HG02642 (cell line): ENCODE data around the gene VRK1.
"Not testable (repeated sequence)": the region's sequence is repeated elsewhere in the genome, so short reads cannot be mapped to it uniquely, and the experiment has no call there.

Source experiments
- ATAC-seq: cut with Tn5 transposase; IDR thresholded peaks from one replicate; pipeline ENCODE4 v1.9.1; 2021; ENCODE audit warnings: mild to moderate bottlenecking; ENCODE audit not compliant: unreplicated experiment, poor library complexity

Gene VRK1, protein sequence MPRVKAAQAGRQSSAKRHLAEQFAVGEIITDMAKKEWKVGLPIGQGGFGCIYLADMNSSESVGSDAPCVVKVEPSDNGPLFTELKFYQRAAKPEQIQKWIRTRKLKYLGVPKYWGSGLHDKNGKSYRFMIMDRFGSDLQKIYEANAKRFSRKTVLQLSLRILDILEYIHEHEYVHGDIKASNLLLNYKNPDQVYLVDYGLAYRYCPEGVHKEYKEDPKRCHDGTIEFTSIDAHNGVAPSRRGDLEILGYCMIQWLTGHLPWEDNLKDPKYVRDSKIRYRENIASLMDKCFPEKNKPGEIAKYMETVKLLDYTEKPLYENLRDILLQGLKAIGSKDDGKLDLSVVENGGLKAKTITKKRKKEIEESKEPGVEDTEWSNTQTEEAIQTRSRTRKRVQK

DNA sequence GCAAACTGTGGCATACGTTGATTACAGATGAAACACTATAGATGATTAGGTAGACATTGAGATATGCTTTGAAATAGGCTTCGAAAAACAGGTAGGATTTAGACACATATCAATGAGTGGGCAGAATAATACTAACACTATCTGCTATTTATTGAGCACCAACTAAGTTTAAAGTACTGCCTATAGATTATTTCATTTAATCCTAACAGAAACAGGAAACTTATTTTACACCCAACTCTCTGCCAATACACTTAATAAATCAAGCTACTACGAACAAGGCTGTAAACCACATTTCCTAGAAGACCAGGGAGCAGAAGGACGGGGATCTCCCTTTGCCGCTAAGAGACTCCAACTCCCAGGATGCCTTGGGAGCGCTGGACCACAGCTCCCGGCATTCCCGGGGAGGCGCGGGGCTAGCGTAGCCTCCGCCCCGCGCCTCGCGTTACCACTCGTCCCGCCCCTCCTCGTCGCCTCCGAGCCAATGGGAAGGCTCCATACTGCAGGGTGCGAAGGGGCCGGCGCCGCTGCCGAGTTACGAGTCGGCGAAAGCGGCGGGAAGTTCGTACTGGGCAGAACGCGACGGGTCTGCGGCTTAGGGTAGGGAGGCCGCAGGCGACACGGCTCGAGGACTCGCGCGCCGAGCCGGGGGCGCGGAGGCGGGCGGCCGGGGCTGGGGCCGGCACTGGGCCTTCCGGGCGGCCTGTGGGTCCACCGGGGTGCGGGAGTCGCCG lies at the start of gene VRK1:
Gene VRK1 (plus strand): TSS at position 532 of the 731 bp plus-strand sequence. CDS start 36,090 bp downstream, outside the sequence.
- peak; percentile 98 for ATAC-seq

DNA sequence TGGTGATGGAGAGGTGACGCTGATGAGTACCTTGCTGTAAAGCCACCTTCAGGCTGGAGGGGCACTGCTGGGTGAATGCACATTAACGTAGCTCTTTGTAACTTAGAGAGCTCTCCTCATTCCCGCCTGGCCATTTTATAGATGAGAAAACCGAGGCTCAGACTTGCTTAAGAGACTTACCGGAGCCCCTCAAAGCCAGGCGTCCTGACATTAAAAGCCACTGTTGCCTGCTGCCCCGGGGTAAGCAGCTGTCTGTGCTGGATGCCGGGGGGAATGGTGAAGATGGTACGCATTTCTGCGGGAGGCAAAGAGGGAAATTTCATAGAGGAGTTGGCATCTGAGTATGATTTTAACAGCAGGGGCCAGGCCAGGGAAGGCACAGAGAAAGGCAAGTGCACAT lies 49.6 kb upstream of the VRK1 start:
- no peak for ATAC-seq

DNA sequence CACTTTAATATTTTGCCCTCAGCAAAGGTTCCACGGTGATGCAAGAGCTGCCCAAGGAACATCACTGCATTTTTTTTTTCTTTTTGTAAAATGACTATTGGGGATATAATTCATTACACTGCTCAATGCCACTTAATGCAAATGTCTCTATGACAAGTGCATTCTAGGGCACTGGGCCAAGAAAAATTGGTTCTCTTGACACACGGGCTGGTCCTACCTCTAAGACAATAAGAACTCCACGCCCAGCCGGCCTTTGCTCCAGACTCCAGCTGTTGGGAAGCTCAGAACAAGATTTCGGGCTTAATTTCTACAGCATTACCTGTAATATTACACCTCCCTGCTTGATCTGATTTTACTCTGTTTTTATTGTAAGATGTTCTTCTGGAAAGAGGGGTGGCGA lies 48.8 kb upstream of the VRK1 start:
- ATAC-seq = no peak

DNA sequence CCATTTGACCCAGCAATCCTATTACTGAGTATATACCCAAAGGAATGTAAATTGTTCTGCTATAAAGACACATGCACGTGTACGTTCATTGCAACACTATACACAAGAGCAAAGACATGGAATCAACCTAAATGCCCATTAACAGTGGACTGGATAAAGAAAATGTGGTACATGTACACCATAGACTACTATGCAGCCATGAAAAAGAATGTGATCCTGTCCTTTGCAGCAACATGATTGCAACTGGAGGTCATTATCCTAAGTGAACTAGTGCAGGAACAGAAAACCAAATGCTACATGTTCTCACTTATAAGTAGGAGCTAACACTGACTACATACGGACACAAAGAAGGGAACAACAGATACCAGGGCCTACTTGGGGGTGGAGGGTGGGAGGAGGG lies 45.7 kb upstream of the VRK1 start:
- no peak for ATAC-seq

DNA sequence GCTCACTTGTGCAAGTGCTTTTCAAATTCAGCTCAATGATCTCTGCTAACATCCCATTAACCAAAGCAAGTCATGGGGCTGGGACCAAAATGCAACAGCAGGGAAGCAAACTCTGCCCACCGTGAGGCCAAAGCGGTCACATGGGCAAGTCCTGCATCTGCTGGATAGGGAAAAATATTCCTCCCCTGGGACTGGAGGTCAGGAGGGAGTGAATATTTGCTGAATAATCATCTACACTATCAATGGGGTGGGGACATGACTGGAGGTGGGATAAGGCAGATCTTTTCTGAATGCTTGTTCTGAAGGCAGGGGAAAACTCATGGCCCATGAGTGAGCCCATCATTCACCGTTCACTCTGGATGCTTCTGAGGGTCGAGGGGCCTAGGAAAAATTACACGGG lies 45.1 kb upstream of the VRK1 start:
- no peak for ATAC-seq

DNA sequence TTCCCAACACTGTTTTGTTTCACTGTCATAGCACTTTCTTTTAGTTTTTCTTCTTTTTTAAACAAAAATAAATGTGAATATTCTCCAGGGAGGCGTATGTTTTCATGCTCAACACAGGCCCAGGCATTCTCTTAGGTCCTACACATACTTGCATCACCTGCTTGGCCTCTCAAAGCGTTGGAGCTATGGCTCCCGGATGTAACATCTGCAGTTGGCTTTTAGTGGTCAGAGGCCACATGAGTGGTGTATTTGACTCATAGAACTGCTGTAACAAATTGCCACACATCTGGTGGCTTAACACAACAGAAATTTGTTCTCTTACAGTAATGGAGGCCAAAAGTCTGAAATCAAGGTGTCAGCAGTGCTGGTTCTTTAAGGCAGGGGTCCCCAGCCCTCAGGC lies 44.6 kb upstream of the VRK1 start:
- ATAC-seq = no peak

DNA sequence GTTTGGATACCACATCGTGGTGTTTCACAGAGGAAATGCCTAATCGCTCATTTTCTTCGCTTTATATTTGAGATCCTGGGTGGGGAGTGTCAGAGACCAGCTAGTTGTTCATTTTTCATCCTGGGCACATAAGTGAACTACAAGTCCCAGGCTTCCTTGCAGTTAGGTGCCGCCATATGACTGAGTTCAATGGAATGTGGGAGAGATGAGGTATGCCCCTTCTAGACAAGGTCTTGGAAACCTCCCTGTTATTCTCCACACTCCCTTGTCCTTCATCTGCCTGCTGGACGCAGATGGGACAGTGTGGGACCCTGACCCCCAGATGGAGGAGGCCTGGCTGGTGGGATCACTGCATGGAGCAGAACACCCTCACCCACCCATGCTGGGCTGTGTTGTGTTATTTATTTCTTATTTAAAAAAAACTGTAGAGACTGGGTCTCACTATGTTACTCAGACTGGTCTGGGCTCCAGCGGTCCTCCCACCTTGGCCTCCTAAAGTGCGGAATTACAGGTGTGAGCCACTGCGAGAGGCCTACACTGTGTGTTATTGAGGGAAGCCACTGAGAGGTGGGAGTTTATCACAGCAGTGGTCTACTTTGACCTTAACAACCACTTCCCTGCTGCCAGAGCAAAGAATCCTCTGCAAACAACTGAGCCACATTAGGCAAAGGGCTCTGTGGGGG lies 42.9 kb upstream of the VRK1 start:
- no peak for ATAC-seq

DNA sequence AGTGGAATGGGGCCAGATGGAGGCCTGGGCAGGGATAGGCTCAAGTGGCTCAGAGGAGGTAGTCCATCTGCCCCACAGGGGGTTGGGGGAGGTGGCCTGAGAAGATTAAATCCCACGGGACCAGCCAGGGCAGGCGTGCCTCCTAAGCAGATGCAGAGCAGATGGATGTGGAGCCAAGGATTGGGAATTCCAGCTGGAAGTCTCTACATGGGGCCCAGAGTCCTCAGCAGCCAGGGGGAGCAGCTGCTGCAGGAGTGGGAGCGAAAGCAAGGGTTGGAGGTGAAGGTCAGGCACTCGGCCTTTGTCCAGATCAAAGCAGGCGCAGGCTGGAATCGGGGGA lies 42.4 kb upstream of the VRK1 start:
- ATAC-seq = no peak

DNA sequence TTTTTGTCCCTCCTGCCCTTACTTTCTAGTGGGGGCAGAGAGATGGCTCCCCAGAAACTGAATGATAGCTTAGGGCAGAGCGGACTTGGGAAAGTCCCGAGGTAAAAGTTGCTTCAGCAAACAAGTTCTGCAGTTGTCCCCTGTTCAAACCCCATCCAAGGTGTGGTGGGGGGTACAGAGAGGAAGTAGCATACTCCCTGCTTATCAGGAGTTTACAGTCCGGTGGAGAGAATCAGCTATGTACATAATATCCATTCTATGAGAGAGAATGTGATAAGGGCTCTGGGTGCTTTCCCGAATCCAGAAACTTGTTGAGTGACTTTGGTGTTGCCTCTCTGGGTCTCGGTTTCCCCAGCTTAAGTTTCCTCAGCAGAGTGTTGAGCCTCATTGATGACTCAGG lies 40.4 kb upstream of the VRK1 start:
- no peak for ATAC-seq

DNA sequence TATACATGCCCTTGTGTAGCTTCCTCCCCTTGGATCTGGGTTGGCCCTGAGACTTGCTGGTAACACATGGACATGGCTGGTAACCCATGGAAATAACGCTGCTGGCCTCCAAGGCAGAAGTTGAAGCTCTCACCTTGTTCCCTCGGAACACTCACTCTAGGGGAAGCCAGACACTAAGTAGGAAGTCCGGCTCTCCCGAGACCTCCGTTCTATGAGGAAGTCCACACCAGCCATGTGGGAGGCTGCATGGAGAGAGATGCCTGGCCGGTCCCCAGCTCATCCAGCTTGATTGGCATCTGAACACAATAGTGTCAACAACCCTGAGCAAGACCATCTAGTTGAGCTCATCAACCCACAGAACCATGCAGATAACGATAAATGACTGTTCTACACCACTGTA lies 39.7 kb upstream of the VRK1 start:
- ATAC-seq = no peak

DNA sequence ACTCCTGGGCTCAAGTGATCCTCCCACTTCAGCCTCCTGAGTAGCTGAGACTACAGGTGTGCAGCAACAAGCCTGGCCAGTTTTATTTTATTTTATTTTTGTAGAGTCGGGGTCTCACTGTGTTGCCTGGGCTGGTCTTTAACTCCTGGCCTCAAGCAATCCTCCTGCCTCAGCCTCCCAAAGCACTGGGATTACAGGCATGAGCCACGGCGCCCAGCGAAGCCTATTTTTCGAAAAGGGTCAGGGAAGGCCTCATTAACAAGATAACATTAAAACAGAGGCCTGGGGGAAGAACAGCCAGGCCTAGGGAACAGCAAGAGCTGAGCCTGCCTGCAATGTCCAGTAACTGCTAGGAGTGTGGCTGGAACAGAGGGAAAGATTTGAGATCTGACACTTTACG lies 36.1 kb upstream of the VRK1 start:
- no peak for ATAC-seq

DNA sequence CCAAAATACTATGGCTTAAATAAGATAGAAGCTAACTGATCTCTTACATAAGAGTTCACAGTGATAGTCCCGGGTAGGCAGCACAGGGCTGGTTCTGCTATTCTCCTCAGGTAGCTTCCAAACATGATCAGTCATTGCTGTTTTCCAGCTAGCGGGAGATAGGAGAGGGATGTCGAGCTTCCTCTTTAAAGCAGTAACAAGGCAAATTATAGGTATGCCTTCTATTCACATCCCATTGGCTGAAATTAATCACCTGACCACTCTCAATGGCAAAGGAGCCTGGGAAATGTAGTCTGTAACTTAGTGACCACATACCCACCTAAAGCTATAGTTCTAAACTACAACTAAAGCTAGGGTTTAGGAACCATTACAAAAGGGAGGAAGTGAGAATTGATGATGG lies 34.5 kb upstream of the VRK1 start:
- ATAC-seq = peak; percentile 98

DNA sequence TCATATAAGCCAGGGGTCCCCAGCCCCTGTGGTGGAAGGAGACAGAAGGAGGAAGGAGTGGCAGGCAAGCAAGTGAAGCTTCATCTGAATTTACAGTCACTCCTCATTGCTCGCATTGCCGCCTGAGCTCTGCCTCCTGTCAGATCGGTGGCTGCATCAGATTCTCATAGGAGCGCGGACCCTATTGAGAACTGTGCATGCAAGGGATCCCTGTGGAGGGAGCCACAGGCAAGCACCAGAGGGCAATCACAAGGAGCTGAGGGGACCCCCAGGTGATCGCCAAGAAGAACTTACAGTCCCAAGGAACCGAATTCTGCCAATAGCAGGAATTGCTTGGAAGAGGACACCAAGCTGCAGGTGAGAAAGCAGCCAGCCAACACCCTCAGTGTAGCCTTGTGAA lies 33.2 kb upstream of the VRK1 start:
- ATAC-seq = no peak

DNA sequence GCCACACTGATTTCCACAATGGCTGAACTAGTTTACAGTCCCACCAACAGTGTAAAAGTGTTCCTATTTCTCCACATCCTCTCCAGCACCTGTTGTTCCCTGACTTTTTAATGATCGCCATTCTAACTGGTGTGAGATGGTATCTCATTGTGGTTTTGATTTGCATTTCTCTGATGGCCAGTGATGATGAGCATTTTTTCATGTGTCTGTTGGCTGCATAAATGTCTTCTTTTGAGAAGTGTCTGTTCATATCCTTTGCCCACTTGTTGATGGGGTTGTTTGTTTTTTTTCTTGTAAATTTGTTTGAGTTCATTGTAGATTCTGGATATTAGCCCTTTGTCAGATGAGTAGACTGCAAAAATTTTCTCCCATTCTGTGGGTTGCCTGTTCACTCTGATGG lies 32.0 kb upstream of the VRK1 start:
- not testable (repeated sequence) for ATAC-seq

DNA sequence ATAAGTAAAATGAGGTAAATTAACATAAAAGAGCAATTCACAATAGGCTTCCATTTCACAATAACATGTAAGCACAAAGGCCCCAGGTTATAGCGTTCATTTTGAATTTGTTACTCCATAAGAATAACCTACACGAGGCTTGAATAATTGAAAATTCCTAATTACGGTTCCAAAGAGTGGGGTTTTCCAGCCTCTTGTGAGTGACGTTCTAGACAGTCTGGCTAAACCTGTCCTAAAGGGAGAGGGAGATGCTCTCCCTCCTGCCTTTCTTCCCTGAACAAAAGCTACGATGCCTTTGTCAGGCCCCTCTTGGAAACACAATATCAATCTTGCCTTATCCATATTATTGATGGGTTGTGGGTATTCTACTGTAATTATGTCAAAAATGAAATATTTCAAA lies 24.3 kb upstream of the VRK1 start:
- no peak for ATAC-seq

DNA sequence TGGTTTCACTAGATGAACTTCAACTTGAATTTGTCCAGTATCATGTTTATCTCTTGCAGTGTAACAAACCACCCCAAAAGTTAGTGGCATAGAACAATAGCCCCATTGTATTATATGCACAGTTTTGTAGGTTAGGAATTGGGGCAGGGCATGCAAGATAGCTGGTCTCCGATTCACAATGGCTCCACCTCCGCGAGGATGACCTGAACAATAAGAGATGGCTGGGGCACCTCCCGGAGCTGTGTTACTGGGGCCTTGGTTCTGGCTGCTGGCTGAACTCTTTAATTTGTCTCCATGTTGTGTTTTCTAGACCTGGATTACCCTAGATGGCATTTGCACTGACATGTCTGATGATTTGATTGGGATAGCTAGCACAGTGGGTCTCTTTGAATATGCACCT lies 20.4 kb upstream of the VRK1 start:
- no peak for ATAC-seq

DNA sequence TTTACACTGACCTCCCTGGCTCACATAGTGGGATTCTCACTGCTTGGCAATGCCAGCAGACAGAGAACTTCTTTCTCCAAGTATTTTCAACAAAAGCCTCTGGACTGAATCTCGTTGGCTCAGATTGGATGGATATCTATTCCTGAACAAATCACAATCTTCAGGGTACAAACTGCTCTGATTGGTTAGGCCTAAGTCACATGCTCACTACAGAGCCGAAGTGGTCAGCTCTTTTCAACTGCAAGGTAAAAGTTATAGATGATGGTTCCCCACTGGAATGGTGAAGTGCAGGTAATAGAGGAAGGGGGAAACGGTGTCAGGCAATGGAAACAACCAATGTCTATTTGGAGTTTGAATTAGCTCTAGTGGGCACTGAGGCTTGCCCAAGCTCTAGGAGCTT lies 16.7 kb upstream of the VRK1 start:
- no peak for ATAC-seq

DNA sequence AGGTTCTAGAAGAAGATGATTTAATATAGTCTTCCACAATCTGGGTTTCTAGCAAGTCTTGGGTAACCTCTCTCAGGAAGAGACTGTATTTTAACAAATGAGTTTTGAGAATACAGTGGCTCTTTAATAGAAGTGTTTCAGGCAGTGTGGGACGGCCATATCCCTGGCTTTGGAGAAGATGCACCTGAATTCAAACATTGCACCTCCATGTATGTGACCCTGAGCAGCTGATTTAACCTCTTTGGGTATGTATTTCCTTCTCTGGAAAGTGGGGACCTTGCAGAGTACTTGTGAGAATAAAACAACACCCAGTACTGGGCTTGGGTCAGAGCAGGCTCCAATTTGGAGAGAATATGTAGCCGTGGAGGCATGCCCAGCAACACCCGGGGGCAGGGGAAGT lies 15.8 kb upstream of the VRK1 start:
- ATAC-seq = no peak

DNA sequence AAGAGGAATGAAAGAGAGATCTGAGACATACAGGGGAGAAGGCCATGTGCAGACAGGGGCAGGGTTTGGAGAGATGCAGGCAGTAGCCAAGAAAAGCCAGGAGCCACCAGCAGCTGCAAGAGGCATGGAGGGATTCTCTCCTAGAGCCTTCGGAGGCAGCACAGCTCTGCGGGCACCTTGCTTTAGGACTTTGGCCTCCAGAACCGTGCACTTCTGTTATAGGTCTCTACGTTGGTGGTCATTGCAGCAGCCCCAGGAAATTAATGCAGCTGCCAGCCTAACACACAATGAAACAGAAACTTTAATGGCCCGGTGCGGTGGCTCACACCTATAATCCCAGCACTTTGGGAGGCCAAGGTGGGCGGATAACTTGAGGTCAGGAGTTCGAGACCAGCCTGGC lies 14.7 kb upstream of the VRK1 start:
- no peak for ATAC-seq

DNA sequence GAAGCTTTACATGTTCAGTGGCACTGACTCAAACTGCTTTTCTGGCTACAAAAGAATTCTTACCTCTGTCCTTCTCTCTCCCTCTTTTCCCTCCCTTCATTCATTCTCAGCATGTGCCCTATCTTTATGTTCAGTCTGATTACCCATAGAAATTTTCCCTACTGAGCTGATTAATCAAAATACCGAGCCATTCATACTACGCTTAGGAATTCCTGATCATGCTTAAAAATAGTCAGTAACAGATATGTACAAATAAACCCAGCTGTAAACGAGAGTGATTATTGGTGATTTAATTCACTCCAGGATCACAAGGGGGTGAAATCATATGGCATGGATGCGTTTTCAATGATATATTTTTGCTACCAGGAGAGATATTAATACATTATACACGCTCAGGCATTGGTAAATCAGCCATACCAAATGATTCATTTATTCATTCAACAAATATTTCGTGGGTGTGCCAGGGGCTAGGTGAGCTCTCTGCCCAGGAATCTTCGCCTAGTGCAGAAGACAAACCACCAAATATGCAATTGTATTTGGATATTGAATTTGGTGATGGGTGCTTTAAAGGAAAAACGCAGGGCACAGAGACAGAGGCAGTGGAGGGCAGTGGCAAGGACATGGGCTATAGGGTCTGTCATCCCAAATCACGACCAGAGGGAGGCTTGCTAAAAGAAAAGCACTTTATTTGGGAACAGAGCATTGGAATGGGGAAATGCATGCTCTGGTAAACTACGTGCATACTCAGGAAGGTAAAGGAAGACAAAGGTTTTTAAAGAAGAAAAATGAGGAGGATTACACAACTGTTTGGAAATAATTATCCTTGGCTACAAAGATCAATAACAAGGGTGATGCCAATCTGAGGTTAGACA lies 13.9 kb upstream of the VRK1 start:
- ATAC-seq = no peak

DNA sequence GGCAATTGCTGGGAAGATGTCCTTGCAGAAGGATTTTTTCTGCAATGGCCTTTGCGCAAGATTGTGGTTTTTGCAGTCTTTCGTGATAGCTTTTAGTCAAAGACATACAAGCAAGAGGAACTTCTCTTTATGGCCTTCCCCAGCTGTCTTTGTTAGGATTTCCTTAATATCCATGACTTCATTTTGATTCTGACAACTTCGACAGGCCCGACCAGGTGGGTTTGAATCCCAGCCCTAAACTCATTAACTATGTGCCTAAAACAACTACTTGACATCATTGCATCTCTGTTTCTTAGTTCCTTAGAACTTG lies 13.3 kb upstream of the VRK1 start:
- no peak for ATAC-seq
